ENCODE results near the gene TYMS. TPM values are rescaled to one million over a fixed set of nuclear protein-coding genes. Genes with fewer than 3 reads are reported as not detected.
"Not testable (repeated sequence)": the region's sequence is repeated elsewhere in the genome, so short reads cannot be mapped to it uniquely, and the experiment has no call there.

TYMS gene
- total RNA-seq, 2 experiments from 2014 or later, result 502 to 505 TPM

- DNase-seq, result no peak
- Mint-ChIP-seq H3K27me3 (ENCODE audit: low read depth) (no peaks in the 10 kb centered on the region), H3K36me3 (ENCODE audit: low read depth) (peaks cover 78% of the 10 kb centered on the region), H3K4me3 (no peak overlapping the region), H3K4me1 (ENCODE audit: low read depth) (peaks cover 29% of the 10 kb centered on the region), H3K27ac (peak overlapping the region; percentile 62), H3K9me3 (ENCODE audit: insufficient read depth) (no peaks in the 10 kb centered on the region)
- ATAC-seq, result no peak
- ChIA-PET POLR2A (interaction anchor here (4.5 kb wide), 1 partner anchor 19 kb away, joined by 24 read pairs; the partner anchor contains the start of gene TYMS), CTCF (interaction anchor here (1.5 kb wide), 1 partner anchor 10 kb away, joined by 3 read pairs; no protein-coding TSS in a partner anchor)
These were observed 20.5 kb downstream of the TYMS start for GRCh38 chr18:677951-678381.

- H3K27me3 Mint-ChIP-seq (ENCODE audit: low read depth), result no peaks in the 10 kb centered on the region
- H3K36me3 Mint-ChIP-seq (ENCODE audit: low read depth), result peaks cover 82% of the 10 kb centered on the region
- CTCF ChIA-PET, result interaction anchor here (1.5 kb wide), 1 partner anchor 11 kb away, joined by 3 read pairs; no protein-coding TSS in a partner anchor
- no peak for DNase-seq
- no peak overlapping the region for H3K4me3 Mint-ChIP-seq
- POLR2A ChIA-PET, result interaction anchor here (4.5 kb wide), 1 partner anchor 20 kb away, joined by 24 read pairs; the partner anchor contains the start of gene TYMS
- ATAC-seq, result no peak
- peaks cover 35% of the 10 kb centered on the region for H3K4me1 Mint-ChIP-seq (ENCODE audit: low read depth)
- no peaks in the 10 kb centered on the region for H3K9me3 Mint-ChIP-seq (ENCODE audit: insufficient read depth)
- H3K27ac Mint-ChIP-seq, result peak overlapping the region; percentile 11
These were observed 21.2 kb downstream of the TYMS start for GRCh38 chr18:678482-679182.

GRCh38 chr18:679516-679915 is 22.1 kb downstream of the TYMS start:
- CTCF ChIA-PET, result no interaction called here

GRCh38 chr18:680392-680791 is 22.9 kb downstream of the TYMS start:
- Mint-ChIP-seq H3K9me3 (ENCODE audit: insufficient read depth) (no peaks in the 10 kb centered on the region), H3K4me1 (ENCODE audit: low read depth) (peaks cover 36% of the 10 kb centered on the region), H3K27me3 (ENCODE audit: low read depth) (no peaks in the 10 kb centered on the region), H3K4me3 (no peak overlapping the region), H3K27ac (peak overlapping the region; percentile 97), H3K36me3 (ENCODE audit: low read depth) (peaks cover 83% of the 10 kb centered on the region)
- DNase-seq (no peak), ATAC-seq (no peak)
- CTCF ChIA-PET, result interaction anchor here (1.2 to 3.5 kb wide), 3 partner anchors 22 to 151 kb away, joined by 4 to 28 read pairs (median 6); partner anchors contain the start of gene TYMS
- POLR2A ChIA-PET, result interaction anchor here (2.0 to 4.5 kb wide), 2 partner anchors 9 to 22 kb away, joined by 6 to 24 read pairs; partner anchors contain the start of gene TYMS

More at GRCh38 chr18:679516-679915, 22.1 kb downstream of the TYMS start:
- Mint-ChIP-seq H3K27me3 (ENCODE audit: low read depth) (no peaks in the 10 kb centered on the region), H3K27ac (peak overlapping the region; percentile 74), H3K9me3 (ENCODE audit: insufficient read depth) (no peaks in the 10 kb centered on the region), H3K36me3 (ENCODE audit: low read depth) (peaks cover 79% of the 10 kb centered on the region), H3K4me1 (ENCODE audit: low read depth) (peaks cover 36% of the 10 kb centered on the region), H3K4me3 (no peak overlapping the region)
- POLR2A ChIA-PET, result interaction anchor here (0.6 to 4.5 kb wide), 3 partner anchors 9 to 134 kb away, joined by 3 to 24 read pairs (median 6); partner anchors contain the start of gene TYMS
- ATAC-seq, result no peak
- no peak for DNase-seq

GRCh38 chr18:681985-682384 is 24.5 kb downstream of the TYMS start:
- DNase-seq, result peak; percentile 87
- peak overlapping the region; percentile 97 for H3K27ac Mint-ChIP-seq
- no peaks in the 10 kb centered on the region for H3K9me3 Mint-ChIP-seq (ENCODE audit: insufficient read depth)
- H3K4me3 Mint-ChIP-seq, result peak overlapping the region; percentile 47
- H3K4me1 Mint-ChIP-seq (ENCODE audit: low read depth), result peaks cover 32% of the 10 kb centered on the region
- ChIA-PET CTCF (interaction anchor here (1.1 to 3.5 kb wide), 7 partner anchors 10 to 158 kb away, joined by 3 to 28 read pairs (median 5); partner anchors contain the start of gene TYMS), POLR2A (interaction anchor here (0.6 to 2.9 kb wide), 5 partner anchors 9 to 51 kb away, joined by 3 to 32 read pairs (median 5); partner anchors contain the start of gene TYMS)
- peaks cover 78% of the 10 kb centered on the region for H3K36me3 Mint-ChIP-seq (ENCODE audit: low read depth)
- peak; percentile 96 for ATAC-seq
- no peaks in the 10 kb centered on the region for H3K27me3 Mint-ChIP-seq (ENCODE audit: low read depth)

- peak overlapping the region; percentile 97 for H3K27ac Mint-ChIP-seq
- ChIA-PET CTCF (interaction anchor here (1.1 to 3.5 kb wide), 8 partner anchors 9 to 158 kb away, joined by 3 to 28 read pairs (median 6); partner anchors contain the start of genes ENOSF1 and TYMS), POLR2A (interaction anchor here (0.6 to 2.9 kb wide), 5 partner anchors 9 to 51 kb away, joined by 3 to 32 read pairs (median 5); partner anchors contain the start of gene TYMS)
- DNase-seq; H3K27me3 Mint-ChIP-seq (ENCODE audit: low read depth); ATAC-seq; H3K9me3 Mint-ChIP-seq (ENCODE audit: insufficient read depth): not testable (repeated sequence)
- peaks cover 75% of the 10 kb centered on the region for H3K36me3 Mint-ChIP-seq (ENCODE audit: low read depth)
- peaks cover 32% of the 10 kb centered on the region for H3K4me1 Mint-ChIP-seq (ENCODE audit: low read depth)
- peak overlapping the region; percentile 7 for H3K4me3 Mint-ChIP-seq
These were observed 25.0 kb downstream of the TYMS start for GRCh38 chr18:682416-682815.

- CTCF ChIA-PET, result interaction anchor here (1.2 to 3.5 kb wide), 5 partner anchors 9 to 157 kb away, joined by 3 to 28 read pairs (median 5); partner anchors contain the start of gene ENOSF1
- no peaks in the 10 kb centered on the region for H3K27me3 Mint-ChIP-seq (ENCODE audit: low read depth)
- H3K4me1 Mint-ChIP-seq (ENCODE audit: low read depth), result peaks cover 32% of the 10 kb centered on the region
- peak overlapping the region; percentile 97 for H3K27ac Mint-ChIP-seq
- peaks cover 71% of the 10 kb centered on the region for H3K36me3 Mint-ChIP-seq (ENCODE audit: low read depth)
- H3K9me3 Mint-ChIP-seq (ENCODE audit: insufficient read depth), result no peaks in the 10 kb centered on the region
- ATAC-seq (no peak), DNase-seq (no peak)
- no peak overlapping the region for H3K4me3 Mint-ChIP-seq
- POLR2A ChIA-PET, result interaction anchor here (0.9 to 2.9 kb wide), 4 partner anchors 10 to 28 kb away, joined by 5 to 32 read pairs (median 6); partner anchors contain the start of gene TYMS
These were observed 25.4 kb downstream of the TYMS start for GRCh38 chr18:682833-683232.

GRCh38 chr18:683531-683930 is 26.1 kb downstream of the TYMS start:
- Mint-ChIP-seq H3K36me3 (ENCODE audit: low read depth) (peaks cover 66% of the 10 kb centered on the region), H3K4me1 (ENCODE audit: low read depth) (peaks cover 32% of the 10 kb centered on the region), H3K4me3 (no peak overlapping the region), H3K27me3 (ENCODE audit: low read depth) (no peaks in the 10 kb centered on the region), H3K27ac (peak overlapping the region; percentile 97), H3K9me3 (ENCODE audit: insufficient read depth) (no peaks in the 10 kb centered on the region)
- DNase-seq (no peak), ATAC-seq (no peak)
- CTCF ChIA-PET, result interaction anchor here (1.2 to 3.5 kb wide), 4 partner anchors 30 to 156 kb away, joined by 3 to 28 read pairs (median 7); partner anchors contain the start of gene ENOSF1
- POLR2A ChIA-PET, result interaction anchor here (0.9 to 2.9 kb wide), 2 partner anchors 25 to 27 kb away, joined by 7 to 32 read pairs; partner anchors contain the start of gene TYMS

GRCh38 chr18:685438-685837 is 28.0 kb downstream of the TYMS start:
- POLR2A ChIA-PET, result interaction anchor here (1.2 to 1.7 kb wide), 2 partner anchors 17 to 28 kb away, joined by 5 to 6 read pairs; partner anchors contain the start of gene TYMS
- Mint-ChIP-seq H3K27ac (peak overlapping the region; percentile 43), H3K36me3 (ENCODE audit: low read depth) (peaks cover 60% of the 10 kb centered on the region), H3K9me3 (ENCODE audit: insufficient read depth) (no peaks in the 10 kb centered on the region), H3K27me3 (ENCODE audit: low read depth) (no peaks in the 10 kb centered on the region), H3K4me3 (no peak overlapping the region), H3K4me1 (ENCODE audit: low read depth) (peaks cover 30% of the 10 kb centered on the region)
- no peak for ATAC-seq
- DNase-seq, result no peak
- CTCF ChIA-PET, result interaction anchor here (0.9 to 1.4 kb wide), 2 partner anchors 22 to 145 kb away, joined by 3 to 4 read pairs; no protein-coding TSS in a partner anchor

GRCh38 chr18:686339-687111 is 29.1 kb downstream of the TYMS start:
- H3K27ac Mint-ChIP-seq, result no peak overlapping the region
- CTCF ChIA-PET, result interaction anchor here (0.7 to 1.4 kb wide), 2 partner anchors 23 to 144 kb away, joined by 3 to 4 read pairs; no protein-coding TSS in a partner anchor
- H3K4me3 Mint-ChIP-seq, result no peak overlapping the region
- peaks cover 58% of the 10 kb centered on the region for H3K36me3 Mint-ChIP-seq (ENCODE audit: low read depth)
- DNase-seq (no peak), ATAC-seq (no peak)
- peaks cover 20% of the 10 kb centered on the region for H3K4me1 Mint-ChIP-seq (ENCODE audit: low read depth)
- no peaks in the 10 kb centered on the region for H3K9me3 Mint-ChIP-seq (ENCODE audit: insufficient read depth)
- POLR2A ChIA-PET, result interaction anchor here (0.7 to 1.7 kb wide), 3 partner anchors 16 to 1879 kb away, joined by 3 to 6 read pairs (median 3); no protein-coding TSS in a partner anchor
- H3K27me3 Mint-ChIP-seq (ENCODE audit: low read depth), result no peaks in the 10 kb centered on the region

- peaks cover 11% of the 10 kb centered on the region for H3K4me1 Mint-ChIP-seq (ENCODE audit: low read depth)
- no peaks in the 10 kb centered on the region for H3K9me3 Mint-ChIP-seq (ENCODE audit: insufficient read depth)
- CTCF ChIA-PET, result no interaction called here
- no peak overlapping the region for H3K27ac Mint-ChIP-seq
- no peak for ATAC-seq
- POLR2A ChIA-PET, result no interaction called here
- no peak for DNase-seq
- H3K4me3 Mint-ChIP-seq, result no peak overlapping the region
- H3K27me3 Mint-ChIP-seq (ENCODE audit: low read depth), result no peaks in the 10 kb centered on the region
- peaks cover 57% of the 10 kb centered on the region for H3K36me3 Mint-ChIP-seq (ENCODE audit: low read depth)
These were observed 30.9 kb downstream of the TYMS start for GRCh38 chr18:688323-688722.

Data from activated CD8-positive, alpha-beta T cell treated with anti-CD3 and anti-CD28 coated beads, Interleukin-2, amount 10 ng/mL, durations not matched to agents 7 days and 5 days (primary cell).